ENCODE measurements around the gene TRERF1. TPM values are rescaled to one million over a fixed set of nuclear protein-coding genes. Genes with fewer than 3 reads are reported as not detected.

Gene TRERF1
- total RNA-seq, 1 donor from 2014 or later, result 12.8 TPM

DNA sequence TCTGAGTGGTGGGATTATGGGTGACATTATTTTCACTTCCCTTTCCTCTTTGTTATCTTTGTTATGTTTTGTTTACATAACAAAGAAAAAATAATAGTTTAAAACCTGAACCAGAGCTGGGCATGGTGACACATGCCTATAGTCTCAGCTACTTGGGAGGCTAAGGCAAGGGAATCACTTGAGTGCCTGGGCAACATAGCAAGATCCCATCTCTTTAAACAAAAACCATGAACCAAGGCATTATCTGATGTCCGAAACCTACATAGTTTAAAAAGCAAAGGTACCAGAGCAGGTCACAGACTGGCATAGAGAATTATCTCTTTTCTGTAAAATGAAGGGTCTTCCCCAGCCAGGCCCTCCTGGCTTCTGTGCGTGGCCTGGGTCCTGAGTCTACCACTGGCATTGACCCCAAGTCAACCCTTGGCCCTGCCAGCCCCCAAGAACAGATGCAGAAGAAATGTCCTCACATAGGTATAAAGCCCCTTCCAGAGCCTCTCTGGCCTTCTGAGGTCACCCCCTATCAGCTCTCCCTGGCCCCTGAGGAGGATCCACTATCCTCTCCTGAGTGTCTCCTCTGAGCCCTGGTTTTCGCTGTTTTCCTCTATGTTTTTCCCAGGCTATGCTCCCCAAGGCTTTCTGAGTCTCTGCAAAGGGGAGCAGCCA is 81.3 kb downstream of the TRERF1 start:
- no peak overlapping the region for H3K4me3 Mint-ChIP-seq (ENCODE audit: unreplicated experiment)
- DNase-seq, result no peak
- peaks cover 2% of the 10 kb centered on the region for H3K27me3 Mint-ChIP-seq (ENCODE audit: unreplicated experiment)
- TF ChIP-seq, protein P1, sequence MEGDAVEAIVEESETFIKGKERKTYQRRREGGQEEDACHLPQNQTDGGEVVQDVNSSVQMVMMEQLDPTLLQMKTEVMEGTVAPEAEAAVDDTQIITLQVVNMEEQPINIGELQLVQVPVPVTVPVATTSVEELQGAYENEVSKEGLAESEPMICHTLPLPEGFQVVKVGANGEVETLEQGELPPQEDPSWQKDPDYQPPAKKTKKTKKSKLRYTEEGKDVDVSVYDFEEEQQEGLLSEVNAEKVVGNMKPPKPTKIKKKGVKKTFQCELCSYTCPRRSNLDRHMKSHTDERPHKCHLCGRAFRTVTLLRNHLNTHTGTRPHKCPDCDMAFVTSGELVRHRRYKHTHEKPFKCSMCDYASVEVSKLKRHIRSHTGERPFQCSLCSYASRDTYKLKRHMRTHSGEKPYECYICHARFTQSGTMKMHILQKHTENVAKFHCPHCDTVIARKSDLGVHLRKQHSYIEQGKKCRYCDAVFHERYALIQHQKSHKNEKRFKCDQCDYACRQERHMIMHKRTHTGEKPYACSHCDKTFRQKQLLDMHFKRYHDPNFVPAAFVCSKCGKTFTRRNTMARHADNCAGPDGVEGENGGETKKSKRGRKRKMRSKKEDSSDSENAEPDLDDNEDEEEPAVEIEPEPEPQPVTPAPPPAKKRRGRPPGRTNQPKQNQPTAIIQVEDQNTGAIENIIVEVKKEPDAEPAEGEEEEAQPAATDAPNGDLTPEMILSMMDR (IDR thresholded peaks at IDR 0.05; ENCODE audit: partially characterized antibody, unreplicated experiment), result no peak
- peaks cover 4% of the 10 kb centered on the region for H3K4me1 Mint-ChIP-seq (ENCODE audit: low read depth, unreplicated experiment)
- no peaks in the 10 kb centered on the region for H3K36me3 Mint-ChIP-seq (ENCODE audit: unreplicated experiment)
- no peaks in the 10 kb centered on the region for H3K9me3 Mint-ChIP-seq (ENCODE audit: unreplicated experiment)
- no peak overlapping the region for H3K27ac Mint-ChIP-seq (ENCODE audit: unreplicated experiment)

DNA sequence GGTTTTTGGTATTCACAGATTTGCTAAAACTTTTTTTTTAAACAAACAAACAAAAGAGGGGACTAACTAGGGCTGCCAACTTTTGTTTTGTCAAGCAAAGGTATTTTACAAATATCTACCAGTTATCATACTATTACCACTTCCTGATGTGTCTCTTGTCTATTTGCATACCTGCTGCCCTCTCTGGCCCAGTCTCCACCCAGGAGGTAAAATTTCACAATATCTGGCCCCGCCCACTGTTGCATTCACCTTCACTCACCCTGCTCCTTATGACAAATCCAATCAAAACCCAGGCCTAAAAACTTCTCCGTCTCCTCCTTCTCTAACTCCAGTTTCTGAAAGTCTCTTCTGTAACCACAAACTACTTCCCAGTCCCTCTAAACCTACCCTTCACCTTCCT is 82.2 kb downstream of the TRERF1 start:
- DNase-seq, result no peak
- no peak overlapping the region for H3K4me3 Mint-ChIP-seq (ENCODE audit: unreplicated experiment)
- no peaks in the 10 kb centered on the region for H3K36me3 Mint-ChIP-seq (ENCODE audit: unreplicated experiment)
- TF ChIP-seq, protein P1 (IDR thresholded peaks at IDR 0.05; ENCODE audit: partially characterized antibody, unreplicated experiment), result no peak
- peaks cover 2% of the 10 kb centered on the region for H3K27me3 Mint-ChIP-seq (ENCODE audit: unreplicated experiment)
- no peak overlapping the region for H3K27ac Mint-ChIP-seq (ENCODE audit: unreplicated experiment)
- peaks cover 4% of the 10 kb centered on the region for H3K4me1 Mint-ChIP-seq (ENCODE audit: low read depth, unreplicated experiment)
- no peaks in the 10 kb centered on the region for H3K9me3 Mint-ChIP-seq (ENCODE audit: unreplicated experiment)

DNA sequence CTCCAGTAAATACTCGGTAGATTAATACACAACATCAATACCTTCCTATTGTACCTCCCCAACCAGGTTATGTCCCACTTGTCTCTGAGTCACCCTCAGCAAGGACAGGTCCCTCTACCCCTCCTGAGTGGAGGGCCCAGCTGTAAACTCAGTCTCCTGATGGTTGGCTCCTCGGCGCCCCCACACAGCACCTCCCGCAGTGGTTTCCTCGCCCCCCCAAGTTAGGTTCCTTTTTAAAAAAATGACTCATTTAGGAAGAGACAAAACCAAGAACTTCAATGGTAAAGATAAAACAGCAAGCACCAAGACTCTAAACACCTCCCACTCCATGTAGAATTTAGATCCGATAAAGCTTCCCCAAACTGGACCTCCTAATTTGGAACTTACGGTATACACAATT is 83.5 kb downstream of the TRERF1 start:
- DNase-seq, result no peak
- Mint-ChIP-seq H3K36me3 (ENCODE audit: unreplicated experiment) (no peaks in the 10 kb centered on the region), H3K27ac (ENCODE audit: unreplicated experiment) (no peak overlapping the region), H3K4me1 (ENCODE audit: low read depth, unreplicated experiment) (peaks cover 4% of the 10 kb centered on the region), H3K4me3 (ENCODE audit: unreplicated experiment) (no peak overlapping the region), H3K27me3 (ENCODE audit: unreplicated experiment) (peaks cover 2% of the 10 kb centered on the region), H3K9me3 (ENCODE audit: unreplicated experiment) (no peaks in the 10 kb centered on the region)
- TF ChIP-seq, protein P1 (IDR thresholded peaks at IDR 0.05; ENCODE audit: partially characterized antibody, unreplicated experiment), result no peak

DNA sequence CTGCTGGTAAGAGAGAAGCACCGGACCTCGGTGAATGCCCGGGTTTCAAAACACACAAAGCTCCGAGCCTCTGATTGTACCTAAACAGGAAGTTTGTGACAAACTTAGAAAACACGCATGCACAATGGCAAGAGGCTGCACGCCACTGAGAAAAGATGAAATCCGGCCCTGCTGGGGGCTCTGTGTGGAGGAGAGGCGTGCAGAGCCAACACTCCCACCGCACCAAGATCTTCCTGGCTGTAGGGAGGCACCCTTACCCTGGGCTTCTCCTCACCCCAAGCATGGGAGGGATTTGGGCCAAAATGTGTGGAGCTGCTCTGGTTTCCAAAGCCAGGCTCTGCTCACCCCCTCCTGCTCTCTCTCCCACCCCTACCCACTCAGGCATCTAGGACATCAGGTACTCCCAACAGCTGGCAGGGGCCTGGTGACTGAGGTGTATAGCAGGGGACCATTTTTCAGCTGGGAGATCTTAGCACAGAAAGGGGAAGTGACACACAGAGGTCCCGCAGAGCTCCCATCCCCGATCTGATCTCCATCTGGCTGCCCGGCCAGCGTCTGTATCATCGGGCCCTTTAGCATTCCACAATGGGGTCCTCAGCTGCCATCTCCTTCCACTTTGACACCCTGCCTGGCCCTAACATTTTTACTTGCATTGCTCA is 84.2 kb downstream of the TRERF1 start:
- Mint-ChIP-seq H3K4me3 (ENCODE audit: unreplicated experiment) (no peak overlapping the region), H3K9me3 (ENCODE audit: unreplicated experiment) (no peaks in the 10 kb centered on the region), H3K27me3 (ENCODE audit: unreplicated experiment) (peaks cover 2% of the 10 kb centered on the region), H3K27ac (ENCODE audit: unreplicated experiment) (no peak overlapping the region), H3K36me3 (ENCODE audit: unreplicated experiment) (no peaks in the 10 kb centered on the region), H3K4me1 (ENCODE audit: low read depth, unreplicated experiment) (peaks cover 2% of the 10 kb centered on the region)
- DNase-seq, result no peak
- TF ChIP-seq, protein P1 (IDR thresholded peaks at IDR 0.05; ENCODE audit: partially characterized antibody, unreplicated experiment), result no peak

DNA sequence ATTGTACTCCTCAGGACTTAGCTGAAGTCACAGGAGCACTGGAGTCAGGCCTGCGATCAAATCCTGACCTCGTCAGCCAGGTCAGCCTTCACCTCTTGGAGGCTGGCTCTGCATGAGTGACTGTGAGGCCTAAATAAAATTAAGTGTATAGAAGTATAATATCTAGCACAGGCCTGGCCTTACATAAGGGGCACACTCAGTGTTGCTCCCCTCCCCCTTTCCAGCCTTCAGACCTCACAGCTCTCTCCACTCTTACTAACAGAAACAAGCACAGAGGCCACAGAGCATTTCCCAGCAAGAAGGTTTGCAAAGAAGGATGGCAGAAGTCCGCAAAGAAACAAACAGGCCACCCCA is 84.8 kb downstream of the TRERF1 start:
- TF ChIP-seq, protein P1 (IDR thresholded peaks at IDR 0.05; ENCODE audit: partially characterized antibody, unreplicated experiment), result no peak
- Mint-ChIP-seq H3K4me1 (ENCODE audit: low read depth, unreplicated experiment) (no peaks in the 10 kb centered on the region), H3K27ac (ENCODE audit: unreplicated experiment) (no peak overlapping the region), H3K9me3 (ENCODE audit: unreplicated experiment) (no peaks in the 10 kb centered on the region), H3K4me3 (ENCODE audit: unreplicated experiment) (no peak overlapping the region), H3K36me3 (ENCODE audit: unreplicated experiment) (no peaks in the 10 kb centered on the region), H3K27me3 (ENCODE audit: unreplicated experiment) (peaks cover 2% of the 10 kb centered on the region)
- no peak for DNase-seq
